DMS114 treated with DMSO at 0.1 percent for 48 hours (cell line): ENCODE measurements around the gene SRCAP.
A peak's percentile ranks its signal among the peaks of the same experiment; 100 is the strongest.

Experiments
- DNase-seq: peaks from one replicate; lab custom pipeline; 2025; ENCODE audit not compliant: unreplicated experiment; lab: John Stamatoyannopoulos, UW

SRCAP gene

DNA sequence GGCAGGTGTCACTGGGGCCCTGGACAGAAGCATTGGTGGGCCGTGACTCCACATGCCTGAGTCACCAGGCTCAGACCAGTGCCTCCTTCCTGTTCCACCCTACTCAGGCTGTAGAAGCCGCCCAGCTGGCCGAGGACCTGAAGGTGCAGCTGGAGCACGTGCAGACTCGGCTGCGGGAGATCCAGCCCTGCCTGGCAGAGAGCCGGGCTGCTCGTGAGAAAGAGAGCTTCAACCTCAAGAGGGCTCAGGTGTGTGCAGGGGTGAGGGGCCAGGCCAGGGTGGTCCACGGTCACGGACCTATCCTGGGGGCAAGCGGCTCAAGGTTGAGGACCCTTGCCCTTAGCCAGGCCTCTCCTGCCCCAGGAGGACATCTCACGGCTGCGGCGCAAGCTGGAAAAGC is 72.8 kb downstream of the SRCAP start:
- DNase-seq: no peak

DNA sequence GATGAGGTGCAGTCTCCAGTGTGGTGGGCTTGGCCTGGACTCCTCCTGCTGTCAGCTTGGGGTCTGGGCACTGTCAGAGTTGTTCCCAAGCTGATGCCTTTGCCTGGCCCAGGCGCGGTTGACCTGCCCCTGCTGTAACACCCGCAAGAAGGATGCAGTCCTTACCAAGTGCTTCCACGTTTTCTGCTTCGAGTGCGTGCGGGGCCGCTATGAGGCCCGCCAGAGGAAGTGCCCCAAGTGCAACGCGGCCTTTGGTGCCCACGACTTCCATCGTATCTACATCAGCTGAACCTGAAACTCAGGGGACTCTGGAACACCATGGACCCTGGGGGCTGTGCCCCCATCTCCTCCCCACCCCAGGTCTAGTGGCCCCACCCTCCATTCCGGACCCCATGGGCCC is 74.9 kb downstream of the SRCAP start:
- no peak for DNase-seq

DNA sequence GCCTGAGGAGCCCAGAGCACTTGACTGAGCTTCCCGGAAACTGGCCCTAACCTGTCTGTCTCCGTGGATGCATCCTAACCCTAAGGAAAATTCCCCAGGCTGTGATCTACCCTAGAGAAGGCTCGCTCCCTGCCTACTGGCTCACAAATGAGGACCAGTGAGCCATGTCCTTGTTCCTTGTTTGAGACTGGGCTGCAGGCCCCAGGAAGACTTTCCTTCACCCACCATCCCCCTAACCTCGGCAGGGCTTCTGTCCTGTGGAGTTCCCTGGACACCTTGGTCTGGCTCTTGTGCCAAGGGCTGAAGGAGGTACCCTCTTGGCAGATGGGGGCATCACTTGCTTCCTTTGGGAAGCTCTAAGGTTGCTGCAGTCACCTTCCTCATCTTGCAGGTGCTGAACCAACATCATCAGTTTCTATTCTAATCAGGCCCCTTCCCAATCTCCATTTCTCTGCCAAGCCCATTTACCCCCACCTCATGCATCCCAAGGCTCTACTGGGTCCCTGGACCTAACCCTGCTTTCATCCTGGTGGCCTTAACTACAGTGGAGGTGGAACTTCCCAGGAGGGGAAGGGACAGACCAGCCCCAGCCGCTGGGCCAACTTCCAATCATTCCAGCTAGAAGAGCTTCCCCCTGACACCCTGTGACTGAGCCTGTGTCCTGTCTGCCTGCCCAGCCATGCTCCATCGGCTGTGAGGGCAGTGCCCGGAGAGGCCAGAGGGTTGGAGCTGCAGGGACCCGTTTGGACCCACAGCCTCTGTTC is 75.6 kb downstream of the SRCAP start:
- DNase-seq: no peak

DNA sequence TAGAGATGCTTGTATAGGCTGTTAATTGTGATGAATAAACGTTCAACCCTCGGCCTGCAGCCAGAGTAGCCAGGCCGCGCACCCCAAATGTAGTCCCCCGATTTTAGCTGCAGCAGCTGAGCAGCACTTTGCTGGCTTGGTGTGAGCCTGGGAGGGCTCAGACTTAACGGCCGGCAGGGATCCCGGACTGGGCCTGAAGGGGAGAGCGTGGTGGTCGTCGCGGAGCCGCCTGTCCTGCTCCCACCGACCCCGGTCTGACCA is 76.1 kb downstream of the SRCAP start:
- DNase-seq: no peak

DNA sequence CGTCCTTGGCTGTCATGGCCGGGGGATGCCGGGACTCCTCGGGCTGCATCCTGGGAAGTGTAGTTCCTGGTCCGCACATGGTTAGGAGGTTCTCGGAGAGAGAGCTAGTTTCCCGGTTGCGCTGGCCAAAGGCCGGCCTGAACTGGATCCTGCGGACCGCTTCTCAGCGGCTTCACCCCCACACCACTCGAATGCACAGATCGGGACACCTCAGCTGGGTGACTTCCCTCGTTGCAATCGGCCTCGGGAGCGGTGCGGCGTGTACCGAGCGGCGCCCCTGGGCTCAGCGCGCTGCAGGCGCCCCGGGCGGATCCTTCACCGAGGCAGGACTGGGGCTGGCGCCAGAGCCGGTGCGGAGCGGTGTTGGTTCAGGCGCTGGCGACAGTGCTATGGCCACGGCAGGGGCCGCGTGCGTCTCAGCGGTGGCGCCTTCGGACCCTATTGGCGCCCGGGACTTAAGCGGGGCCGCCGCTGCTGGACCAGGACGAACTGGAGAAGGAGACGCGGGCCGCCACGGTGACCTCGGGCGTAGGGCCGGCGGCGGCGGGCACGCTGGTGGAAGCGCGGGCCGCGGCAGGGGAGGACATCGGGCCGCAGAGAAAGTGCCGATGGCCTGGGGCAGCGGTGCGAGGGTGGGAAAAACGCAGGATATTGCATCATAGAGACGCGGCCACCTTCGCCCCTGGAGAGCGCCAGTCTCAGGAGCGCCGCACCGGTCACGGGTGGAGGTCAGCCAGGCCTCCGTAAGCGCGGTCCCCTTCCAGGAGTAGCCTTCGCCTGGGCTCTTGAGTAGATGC is 76.6 kb downstream of the SRCAP start:
- DNase-seq: peak; percentile 82

DNA sequence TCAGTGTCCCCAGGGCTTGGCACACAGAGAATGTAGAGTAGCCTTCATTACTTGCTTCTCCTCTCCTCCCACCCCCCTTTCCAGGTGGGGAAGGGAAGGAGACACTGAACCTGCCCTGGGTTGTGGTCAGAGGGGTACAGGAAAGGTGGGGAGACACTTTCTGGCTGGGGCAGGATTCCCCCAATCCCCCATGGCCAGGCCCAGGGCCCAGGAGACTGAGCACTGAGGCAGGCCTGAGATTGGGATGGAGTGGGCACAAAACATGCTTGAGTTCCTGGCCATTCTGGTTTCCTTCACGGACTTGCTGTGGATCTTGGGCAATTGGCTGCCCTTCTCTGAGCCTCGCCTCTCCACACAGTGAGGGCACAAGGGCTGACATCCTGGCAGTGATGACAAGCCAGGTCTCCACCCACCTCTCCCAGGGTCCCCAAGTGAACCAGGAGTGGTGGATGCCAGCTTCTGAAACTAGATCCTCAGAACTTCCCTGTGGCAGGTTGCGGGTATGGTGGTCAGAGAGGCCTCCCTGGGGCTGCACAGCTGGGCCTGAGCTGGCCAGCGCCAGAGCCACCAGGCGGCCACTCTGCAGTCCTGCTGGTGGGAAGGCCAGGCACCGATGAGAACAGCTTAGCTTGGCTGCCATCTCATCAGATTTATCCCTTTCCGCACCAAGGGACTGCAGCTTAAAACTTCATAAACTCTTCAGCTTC is 78.8 kb downstream of the SRCAP start:
- DNase-seq: no peak

DNA sequence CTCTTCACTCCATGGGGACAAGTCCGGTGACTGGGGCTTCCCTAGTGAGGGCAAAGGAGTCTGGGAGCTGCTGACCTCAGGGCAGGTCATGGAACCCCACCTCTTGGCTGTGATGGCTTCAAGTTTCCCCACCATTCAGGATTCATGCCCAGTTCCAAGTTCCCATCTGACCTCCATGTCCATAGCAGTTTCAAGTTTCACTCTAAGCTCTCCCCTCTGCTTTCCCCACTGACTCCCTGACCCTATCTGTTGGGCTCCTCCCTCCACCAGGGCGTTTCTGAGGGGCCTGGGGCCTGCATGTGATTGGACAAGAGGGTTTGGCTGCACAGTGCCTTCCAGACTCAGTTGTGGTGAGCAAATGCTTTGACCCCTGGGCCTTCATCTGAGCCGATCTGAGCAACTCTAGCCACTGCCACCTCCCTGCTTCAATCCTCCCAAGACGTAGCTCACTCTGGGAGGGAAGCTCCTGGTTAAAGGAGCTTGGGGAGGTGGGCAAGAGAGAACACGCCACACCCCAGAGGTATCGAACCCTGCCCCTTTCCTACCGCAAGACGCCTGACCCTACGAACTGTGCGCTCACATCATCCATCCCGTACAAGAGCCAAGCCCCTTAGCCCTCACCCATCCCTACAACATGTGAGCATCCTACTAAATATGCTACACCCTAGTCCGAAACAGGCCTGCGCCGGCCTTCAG is 79.7 kb downstream of the SRCAP start:
- DNase-seq: no peak

DNA sequence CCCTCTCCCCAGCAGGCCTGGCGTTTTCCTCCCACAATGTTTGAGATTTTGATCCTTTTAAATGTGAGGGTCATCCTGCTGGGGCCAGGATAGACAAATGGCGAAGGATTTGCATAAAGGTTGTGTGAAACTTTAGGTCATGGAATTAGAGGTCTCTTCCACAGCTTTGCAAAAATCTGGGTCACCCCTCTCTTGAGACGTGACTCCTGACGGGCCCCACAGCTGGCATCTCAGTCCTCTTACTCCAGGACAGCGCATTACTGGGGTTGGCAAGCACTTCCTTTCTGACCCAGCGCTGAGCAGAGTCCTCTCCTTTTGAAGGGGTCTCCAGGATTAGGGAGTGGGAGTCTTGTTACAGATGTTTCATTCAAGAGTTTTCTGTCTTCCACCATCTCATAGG is 80.6 kb downstream of the SRCAP start:
- no peak for DNase-seq

DNA sequence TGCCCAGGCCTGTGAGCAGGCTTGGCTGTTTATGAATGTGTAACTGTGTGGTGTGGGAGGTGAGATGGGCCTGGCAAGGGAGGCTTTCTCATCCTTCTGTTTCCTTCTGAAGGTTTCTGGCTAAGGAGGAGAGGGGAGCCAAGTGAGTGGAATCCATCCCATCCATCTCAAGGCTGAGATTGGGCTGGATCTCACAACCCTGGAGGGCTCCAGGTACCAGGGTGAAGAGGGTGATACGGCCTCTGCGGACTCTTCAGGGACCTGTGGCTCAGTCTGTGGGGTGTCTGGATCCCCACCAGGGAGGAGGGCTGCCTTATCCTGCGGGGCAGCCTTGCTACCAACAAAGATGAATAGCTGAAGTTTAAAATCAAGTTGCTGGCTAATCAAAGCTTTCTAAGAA is 81.0 kb downstream of the SRCAP start:
- DNase-seq: no peak

DNA sequence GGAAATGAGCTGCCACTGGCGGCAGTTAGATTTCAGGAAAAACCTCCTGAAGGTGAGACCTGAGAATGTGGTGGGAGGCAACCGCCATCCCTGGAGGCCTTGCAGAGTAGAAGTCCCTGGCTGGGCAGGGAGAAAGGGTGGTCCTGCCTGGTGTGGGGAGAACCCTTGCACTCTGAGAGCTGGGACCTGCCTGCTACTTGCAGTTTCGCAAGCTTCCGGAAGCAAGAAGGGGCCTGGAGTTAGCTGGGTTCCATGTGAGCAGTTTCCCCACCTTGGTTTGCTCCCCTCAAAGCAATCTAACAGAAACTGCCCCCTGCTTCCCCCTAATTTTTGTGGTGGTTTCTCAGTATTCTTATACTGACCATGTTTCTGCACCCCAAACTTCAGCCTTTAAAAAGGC is 81.6 kb downstream of the SRCAP start:
- DNase-seq: no peak

DNA sequence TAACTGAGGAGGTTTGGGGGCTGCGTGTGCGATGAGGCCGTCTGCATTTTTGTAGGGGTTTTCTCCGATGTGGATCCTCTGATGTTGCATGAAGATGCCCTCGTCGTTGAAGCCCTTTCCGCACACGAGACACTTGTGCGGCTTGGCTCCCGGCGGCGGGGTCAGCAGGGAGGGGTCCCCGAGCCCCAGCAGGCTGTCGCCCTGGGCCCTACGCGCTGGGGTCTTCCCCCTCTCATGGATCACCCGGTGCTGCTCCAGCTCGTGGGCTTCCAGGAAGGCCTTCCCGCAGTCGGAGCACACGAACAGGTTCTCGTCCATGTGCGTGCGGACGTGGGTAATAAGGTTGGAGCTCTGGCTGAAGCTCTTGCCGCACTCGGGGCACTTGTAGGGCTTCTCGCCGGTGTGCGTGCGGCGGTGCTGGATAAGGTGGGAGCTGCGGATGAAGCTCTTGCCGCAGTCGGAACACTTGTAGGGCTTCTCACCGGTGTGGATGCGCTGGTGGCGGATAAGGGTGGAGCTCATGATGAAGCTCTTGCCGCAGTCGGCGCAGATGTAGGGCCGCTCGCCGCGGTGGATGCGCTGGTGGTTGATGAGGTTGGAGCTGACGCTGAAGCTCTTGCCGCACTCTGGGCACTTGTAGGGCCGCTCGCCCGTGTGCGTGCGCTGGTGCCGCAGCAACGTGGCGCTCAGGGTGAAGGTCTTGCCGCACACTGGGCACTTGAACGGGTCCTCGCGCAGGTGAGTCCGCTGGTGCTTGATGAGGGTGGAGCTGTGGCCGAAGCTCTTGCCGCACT is 83.7 kb downstream of the SRCAP start:
- no peak for DNase-seq

DNA sequence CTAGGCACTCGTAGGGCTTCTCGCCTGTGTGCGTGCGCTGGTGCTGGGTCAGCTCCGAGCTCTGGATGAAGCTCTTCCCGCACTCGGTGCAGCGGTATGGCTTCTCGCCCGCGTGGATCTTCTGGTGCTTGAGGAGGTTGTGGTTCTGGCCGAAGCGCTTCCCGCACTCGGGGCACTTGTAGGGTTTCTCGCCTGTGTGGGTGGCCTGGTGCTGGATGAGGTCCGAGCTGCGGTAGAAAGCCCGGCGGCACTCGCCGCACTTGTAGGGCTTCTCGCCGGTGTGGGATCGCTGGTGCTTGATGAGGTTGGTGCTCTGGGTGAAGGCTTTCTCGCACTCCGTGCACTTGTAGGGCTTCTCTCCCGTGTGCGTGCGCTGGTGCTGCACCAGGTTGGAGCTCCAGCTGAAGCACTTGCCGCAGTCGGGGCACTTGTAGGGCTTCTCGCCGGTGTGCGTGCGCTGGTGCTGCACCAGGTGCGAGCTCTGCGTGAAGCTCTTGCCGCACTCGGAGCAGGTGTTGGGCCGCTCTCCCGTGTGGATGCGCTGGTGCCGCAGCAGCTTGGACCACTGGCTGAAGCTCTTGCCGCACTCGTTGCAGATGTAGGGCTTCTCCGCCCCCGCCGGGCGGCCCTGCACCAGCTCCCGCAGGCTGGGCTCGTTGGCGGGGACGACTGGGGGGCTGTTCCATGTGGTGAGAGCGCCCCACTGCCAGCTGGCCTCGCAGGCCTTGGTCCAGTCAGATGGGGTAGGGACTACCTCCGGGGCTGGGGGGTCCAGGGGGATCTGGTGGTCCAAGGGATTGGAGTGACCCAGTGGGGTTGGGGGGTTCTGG is 84.5 kb downstream of the SRCAP start:
- DNase-seq: no peak

DNA sequence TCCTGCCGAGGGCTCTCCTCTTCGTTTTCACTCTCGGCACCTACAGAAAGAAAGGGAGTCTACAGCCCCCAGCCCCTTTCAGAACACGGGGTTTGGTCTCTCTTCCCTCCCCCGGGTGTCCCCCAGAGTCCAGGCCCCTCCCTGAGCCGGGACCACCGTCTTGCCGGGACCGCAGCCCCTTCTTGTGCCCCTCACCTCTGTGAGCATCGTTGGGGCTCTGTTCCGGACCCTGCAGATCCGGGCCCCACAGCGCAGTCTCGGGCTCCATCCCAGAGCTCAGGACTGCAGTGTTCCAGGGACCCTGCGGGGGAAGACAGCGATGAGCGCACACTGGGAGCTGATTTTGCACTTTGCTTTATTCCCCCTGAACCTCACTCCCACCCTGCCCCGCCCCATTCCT is 85.2 kb downstream of the SRCAP start:
- no peak for DNase-seq

DNA sequence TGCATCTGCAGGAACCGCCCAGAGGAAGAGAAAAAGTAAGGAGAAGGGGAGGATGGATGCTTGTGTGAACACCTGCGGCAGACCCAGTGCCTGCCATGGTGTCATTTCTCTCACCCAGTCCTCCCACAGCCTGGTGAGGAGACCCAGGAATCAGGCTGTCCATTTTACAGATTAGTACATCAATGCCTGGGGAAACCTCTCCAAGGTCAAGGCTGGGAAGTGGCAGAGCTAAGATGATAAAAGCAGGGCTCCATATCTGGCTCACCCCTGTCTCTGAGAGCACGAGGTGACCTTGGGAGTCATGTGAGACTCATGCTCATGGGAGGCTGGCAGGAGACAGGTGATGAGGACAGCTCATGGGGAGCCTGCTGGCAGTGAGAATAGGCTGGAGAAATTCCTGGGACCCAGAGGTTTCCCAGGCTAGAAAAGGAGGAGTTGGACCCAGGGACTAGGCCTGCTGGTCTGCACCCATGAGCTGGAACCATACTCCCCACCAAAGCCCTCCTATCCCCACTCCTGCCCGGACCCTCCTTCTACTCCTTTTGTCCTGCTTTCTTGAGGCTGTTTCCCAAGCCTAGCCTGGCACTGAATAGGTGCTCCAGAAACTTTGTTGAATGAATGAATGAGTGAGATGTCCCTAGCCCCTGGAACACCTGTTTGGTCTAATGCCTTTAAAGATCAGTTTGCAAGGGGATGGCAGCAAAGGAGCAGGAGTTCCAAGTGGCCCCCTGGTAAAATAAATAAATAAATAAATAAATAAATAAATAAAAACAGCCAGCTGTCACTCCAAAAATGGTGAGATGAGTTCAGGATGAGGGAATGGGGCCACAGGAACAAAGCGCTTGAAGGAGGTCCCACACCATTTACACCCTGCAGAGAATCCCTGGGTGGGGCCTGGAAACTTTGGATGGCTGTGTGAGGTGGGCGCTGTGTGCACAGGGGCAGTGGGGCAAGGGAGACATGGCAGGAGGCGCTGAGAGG is 86.4 kb downstream of the SRCAP start:
- DNase-seq: no peak

DNA sequence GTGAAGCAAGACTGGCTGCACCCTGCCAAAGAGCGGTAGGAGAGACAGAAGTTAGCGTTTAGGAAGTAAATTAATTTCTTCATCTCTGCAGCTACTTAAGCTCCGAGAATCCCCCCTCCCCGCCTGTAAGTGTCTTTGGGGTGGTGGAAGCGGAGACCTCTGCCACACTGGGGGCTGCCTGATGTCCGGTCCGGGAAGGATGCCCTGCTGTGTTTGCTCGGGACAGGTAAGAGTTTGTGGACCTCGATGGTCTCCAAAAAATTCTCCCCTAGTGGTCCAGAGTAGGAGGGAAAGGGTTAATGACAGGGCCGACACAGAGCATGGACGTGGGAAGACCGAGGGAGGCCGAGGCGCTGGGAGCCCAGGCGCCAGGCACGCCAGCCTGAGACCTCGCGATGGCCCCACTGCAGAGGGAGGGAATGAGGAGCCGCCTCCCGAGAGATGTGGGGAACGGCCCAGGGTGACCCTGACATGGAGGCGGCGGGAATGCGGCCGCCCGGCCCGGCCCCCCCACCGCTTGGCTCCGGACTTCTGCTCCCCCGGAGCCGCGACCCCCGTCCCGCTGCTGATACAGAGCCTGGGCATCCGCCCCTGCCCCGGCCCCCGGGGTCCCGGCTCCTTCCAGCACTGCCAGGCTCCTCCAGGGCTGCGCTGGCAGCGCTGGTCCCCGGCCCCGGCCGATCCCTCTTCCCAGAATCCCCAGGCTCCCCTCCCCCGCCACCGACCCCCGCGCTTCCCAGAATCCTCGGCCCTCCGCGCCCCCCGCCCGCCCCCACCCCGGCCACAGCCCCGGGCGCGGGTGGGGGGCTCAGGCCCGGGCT is 87.4 kb downstream of the SRCAP start:
- DNase-seq: peak; percentile 19

DNA sequence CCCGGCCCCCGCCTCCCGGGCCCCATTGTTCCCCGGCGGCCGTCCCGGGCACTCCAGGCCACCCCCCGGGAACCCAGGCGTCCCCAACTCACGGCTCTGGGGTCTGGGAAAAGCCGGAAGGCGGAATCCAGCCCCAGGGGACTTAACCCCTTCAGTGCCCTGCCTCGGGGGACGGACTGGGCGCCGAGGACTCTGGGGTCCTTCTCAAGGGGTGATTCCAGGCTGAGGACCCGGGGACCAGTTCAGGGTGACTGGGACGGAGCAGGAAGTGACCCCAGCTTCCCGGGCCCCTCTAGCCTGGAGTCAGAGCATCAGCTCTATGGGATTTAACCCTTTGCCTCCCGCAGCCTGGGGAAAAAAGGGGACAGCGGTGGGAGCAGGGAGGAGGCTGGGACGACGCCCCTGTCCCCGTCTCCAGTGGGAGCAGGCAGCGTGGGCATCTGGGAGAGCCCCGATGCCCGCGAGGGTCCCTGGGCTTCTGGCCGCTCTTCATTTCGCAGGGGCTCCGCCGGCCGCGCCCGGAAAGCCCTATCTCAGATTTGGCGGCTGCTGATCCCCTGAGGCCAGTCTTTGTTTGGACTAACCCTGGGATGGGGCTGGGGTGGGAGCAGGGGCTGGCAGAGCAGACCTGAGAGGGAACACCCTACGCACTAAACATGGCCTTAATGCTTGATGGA is 88.1 kb downstream of the SRCAP start, which contains the start of gene ZNF629:
Gene ZNF629 (minus strand): TSS at position 270 of the 677 bp plus-strand sequence. CDS start 2,723 bp downstream, outside the sequence.
- DNase-seq: peak; percentile 36
